ENCODE results near the gene CLPTM1L.

The CLPTM1L gene

GRCh38 chr5:1344975-1345838 is at the start of gene CLPTM1L:
Gene CLPTM1L (minus strand): TSS chr5:1345099. CDS start chr5:1344841, 258 bp downstream.
- peak; percentile 83 for DNase-seq (ENCODE audit: low read depth)
- peak within 1 kb of the TSS; percentile 94 for H3K4me3 ChIP-seq (replicated peaks; ENCODE audit: low read depth, low read length)
- no peak for TF ChIP-seq CTCF (IDR thresholded peaks at IDR 0.05; ENCODE audit: low read length, missing control alignments)

GRCh38 chr5:1393571-1394501 is 48.9 kb upstream of the CLPTM1L start:
- H3K4me3 ChIP-seq (replicated peaks; ENCODE audit: low read depth, low read length) = no peak overlapping the region

GRCh38 chr5:1392801-1393565 is 48.1 kb upstream of the CLPTM1L start:
- no peak for DNase-seq (ENCODE audit: low read depth)
- no peak for TF ChIP-seq CTCF (IDR thresholded peaks at IDR 0.05; ENCODE audit: low read length, missing control alignments)
- H3K4me3 ChIP-seq (replicated peaks; ENCODE audit: low read depth, low read length) = no peak overlapping the region

More at GRCh38 chr5:1393571-1394501, 48.9 kb upstream of the CLPTM1L start:
- no peak for DNase-seq (ENCODE audit: low read depth)
- no peak for TF ChIP-seq CTCF (IDR thresholded peaks at IDR 0.05; ENCODE audit: low read length, missing control alignments)

GRCh38 chr5:1392261-1392660 is 47.4 kb upstream of the CLPTM1L start:
- no peak overlapping the region for H3K4me3 ChIP-seq (replicated peaks; ENCODE audit: low read depth, low read length)
- no peak for DNase-seq (ENCODE audit: low read depth)
- no peak for TF ChIP-seq CTCF (IDR thresholded peaks at IDR 0.05; ENCODE audit: low read length, missing control alignments)

- H3K4me3 ChIP-seq (replicated peaks; ENCODE audit: low read depth, low read length) = no peak overlapping the region
- no peak for TF ChIP-seq CTCF (IDR thresholded peaks at IDR 0.05; ENCODE audit: low read length, missing control alignments)
- DNase-seq (ENCODE audit: low read depth) = no peak
Measured at GRCh38 chr5:1391691-1392090, 46.8 kb upstream of the CLPTM1L start.

GRCh38 chr5:1390861-1391600 is 46.1 kb upstream of the CLPTM1L start:
- no peak for TF ChIP-seq CTCF (IDR thresholded peaks at IDR 0.05; ENCODE audit: low read length, missing control alignments)
- DNase-seq (ENCODE audit: low read depth) = no peak
- H3K4me3 ChIP-seq (replicated peaks; ENCODE audit: low read depth, low read length) = no peak overlapping the region
